HEK293T (cell line): Measurements from ENCODE around the gene DRICH1.
"Not testable (repeated sequence)": the region's sequence is repeated elsewhere in the genome, so short reads cannot be mapped to it uniquely, and the experiment has no call there.

Source experiments
- CTCF ChIA-PET: fragments of 350-600 bp; formaldehyde crosslinking; extraction: SDS; loops from one replicate; lab custom pipeline; 2021; ENCODE audit warnings: antibody characterized with exemption, inconsistent platforms; lab: Yijun Ruan, JAX
- POLR2A ChIA-PET: fragments of 350-600 bp; formaldehyde crosslinking; extraction: SDS; loops from one replicate; lab custom pipeline; 2020; ENCODE audit warnings: antibody characterized with exemption, inconsistent platforms; lab: Yijun Ruan, JAX
- DNase-seq: peaks from one replicate; pipeline ENCODE4 v3.0.0; 2012; ENCODE audit warnings: mixed read lengths; ENCODE audit errors: extremely low spot score
- ARNT ChIP-seq: fragments of 450-650 bp; IDR thresholded peaks from 2 replicates; pipeline ENCODE4 v1.6.1; 2017; ENCODE audit warnings: mild to moderate bottlenecking
- BHLHE40 ChIP-seq: fragments of 450-650 bp; IDR thresholded peaks from 2 replicates; pipeline ENCODE4 v1.6.1; 2016; ENCODE audit warnings: mild to moderate bottlenecking, moderate library complexity, borderline replicate concordance
- CTBP1 ChIP-seq: fragments of 450-650 bp; IDR thresholded peaks from 2 replicates; pipeline ENCODE4 v1.6.1; 2016; ENCODE audit warnings: borderline replicate concordance
- ELF4 ChIP-seq: fragments of 450-650 bp; IDR thresholded peaks from 2 replicates; pipeline ENCODE4 v1.6.1; 2017; ENCODE audit warnings: antibody characterized with exemption
- FOXA1 ChIP-seq: fragments of 450-650 bp; IDR thresholded peaks from 2 replicates; pipeline ENCODE4 v1.6.1; 2016; ENCODE audit warnings: mild to moderate bottlenecking
- FOXK2 ChIP-seq: fragments of 450-650 bp; IDR thresholded peaks from 2 replicates; pipeline ENCODE4 v1.6.1; 2016; ENCODE audit warnings: mild to moderate bottlenecking
- FOXM1 ChIP-seq: fragments of 450-650 bp; IDR thresholded peaks from 2 replicates; pipeline ENCODE4 v1.6.1; 2017; ENCODE audit warnings: mild to moderate bottlenecking, borderline replicate concordance
- HDGF ChIP-seq: fragments of 450-650 bp; IDR thresholded peaks from 2 replicates; pipeline ENCODE4 v1.6.1; 2017; ENCODE audit warnings: antibody characterized with exemption, borderline replicate concordance
- L3MBTL2 ChIP-seq: fragments of 450-650 bp; conservative IDR thresholded peaks from 2 replicates; pipeline ENCODE4 v1.6.1; 2016; ENCODE audit warnings: mild to moderate bottlenecking
- LEF1 ChIP-seq: fragments of 450-650 bp; IDR thresholded peaks from 2 replicates; pipeline ENCODE4 v1.6.1; 2017; ENCODE audit warnings: mild to moderate bottlenecking, borderline replicate concordance
- NFRKB ChIP-seq: fragments of 450-650 bp; IDR thresholded peaks from 2 replicates; pipeline ENCODE4 v1.6.1; 2016; ENCODE audit warnings: mild to moderate bottlenecking, moderate library complexity
- SP1 ChIP-seq: fragments of 450-650 bp; IDR thresholded peaks from 2 replicates; pipeline ENCODE4 v1.6.1; 2017
- SUZ12 ChIP-seq: fragments of 450-650 bp; IDR thresholded peaks from 2 replicates; pipeline ENCODE4 v1.6.1; 2016; ENCODE audit warnings: mild to moderate bottlenecking
- TARDBP ChIP-seq: fragments of 450-650 bp; IDR thresholded peaks from 2 replicates; pipeline ENCODE4 v1.6.1; 2016
- ZNF384 ChIP-seq: fragments of 450-650 bp; IDR thresholded peaks from 2 replicates; pipeline ENCODE4 v1.6.1; 2016
- TF ChIP-seq, protein P1 (sequence below): fragments of 450-650 bp; IDR thresholded peaks from 2 replicates; pipeline ENCODE4 v1.6.1; 2016

DRICH1 gene

GRCh38 chr22:23638611-23639010 is 6.5 kb upstream of the DRICH1 start:
- TF ChIP-seq FOXA1 (no peak), ELF4 (no peak), ZNF384 (no peak), ARNT (no peak), CTBP1 (no peak), L3MBTL2 (no peak), SUZ12 (no peak), TARDBP (no peak), LEF1 (no peak), FOXK2 (no peak)
- TF ChIP-seq, protein P1, sequence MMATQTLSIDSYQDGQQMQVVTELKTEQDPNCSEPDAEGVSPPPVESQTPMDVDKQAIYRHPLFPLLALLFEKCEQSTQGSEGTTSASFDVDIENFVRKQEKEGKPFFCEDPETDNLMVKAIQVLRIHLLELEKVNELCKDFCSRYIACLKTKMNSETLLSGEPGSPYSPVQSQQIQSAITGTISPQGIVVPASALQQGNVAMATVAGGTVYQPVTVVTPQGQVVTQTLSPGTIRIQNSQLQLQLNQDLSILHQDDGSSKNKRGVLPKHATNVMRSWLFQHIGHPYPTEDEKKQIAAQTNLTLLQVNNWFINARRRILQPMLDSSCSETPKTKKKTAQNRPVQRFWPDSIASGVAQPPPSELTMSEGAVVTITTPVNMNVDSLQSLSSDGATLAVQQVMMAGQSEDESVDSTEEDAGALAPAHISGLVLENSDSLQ, result no peak
- CTCF ChIA-PET, result no interaction called here

DNA sequence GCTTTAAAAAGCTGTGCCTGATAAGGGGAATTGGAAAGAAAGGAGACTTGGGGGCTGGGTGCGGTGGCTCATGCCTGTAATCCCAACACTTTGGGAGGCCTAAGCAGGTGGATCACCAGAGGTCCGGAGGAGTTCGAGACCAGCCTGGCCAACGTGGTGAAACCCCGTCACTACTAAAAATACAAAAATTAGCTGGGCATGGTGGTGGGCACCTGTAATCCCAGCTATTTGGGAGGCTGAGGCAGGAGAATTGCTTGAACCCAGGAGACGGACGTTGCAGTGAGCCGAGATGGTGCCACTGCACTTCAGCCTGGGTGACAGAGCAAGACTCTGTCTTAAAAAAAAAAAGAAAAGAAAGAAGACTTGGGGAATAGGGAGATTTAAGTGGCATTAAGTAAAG is 3.2 kb upstream of the DRICH1 start:
- DNase-seq, POLR2A ChIA-PET: not testable (repeated sequence)
- CTCF ChIA-PET, result interaction anchor here (0.6 kb wide), 1 partner anchor 214 kb away, joined by 3 read pairs; no protein-coding TSS in a partner anchor

More at GRCh38 chr22:23638611-23639010, 6.5 kb upstream of the DRICH1 start:
- POLR2A ChIA-PET, result interaction anchor here (1.5 kb wide), 1 partner anchor 220 kb away, joined by 3 read pairs; no protein-coding TSS in a partner anchor
- no peak for DNase-seq

DNA sequence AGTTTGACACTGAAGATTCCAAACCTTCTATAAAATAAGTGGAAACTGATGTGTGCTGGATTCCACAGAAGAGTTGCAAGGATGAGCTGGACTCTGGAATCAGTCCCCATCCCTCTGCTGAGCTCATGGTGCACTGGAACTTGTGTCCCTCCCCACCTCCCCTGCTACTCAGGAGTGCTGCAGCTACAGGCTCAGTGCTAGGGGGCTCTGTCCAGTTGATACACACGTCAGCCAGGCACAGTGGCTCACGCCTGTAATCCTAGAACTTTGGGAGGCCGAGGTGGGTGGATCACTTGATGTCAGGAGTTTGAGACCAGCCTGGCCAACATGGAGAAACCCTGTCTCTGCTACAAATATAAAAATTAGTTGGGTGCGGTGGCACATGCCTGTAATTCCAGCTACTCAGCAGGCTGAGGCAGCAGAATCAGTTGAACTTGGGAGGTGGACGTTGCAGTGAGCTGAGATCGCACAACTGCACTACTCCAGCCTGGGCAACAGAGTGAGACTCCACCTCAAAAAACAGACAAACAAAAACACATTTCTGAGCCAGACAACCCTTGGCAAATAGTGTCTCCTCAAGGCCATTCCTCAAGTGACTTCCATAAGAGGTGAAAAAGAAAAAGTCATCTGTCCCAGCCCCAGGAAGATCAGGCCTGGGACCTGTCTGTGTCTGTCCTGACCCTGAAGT is 3.9 kb downstream of the DRICH1 start:
- CTCF ChIA-PET, result interaction anchor here (0.6 to 1.9 kb wide), 2 partner anchors 23 to 222 kb away, joined by 3 to 4 read pairs; no protein-coding TSS in a partner anchor
- not testable (repeated sequence) for DNase-seq
- POLR2A ChIA-PET, result interaction anchor here (1.0 kb wide), 1 partner anchor 122 kb away, joined by 3 read pairs; the partner anchor contains the start of gene ZNF70

DNA sequence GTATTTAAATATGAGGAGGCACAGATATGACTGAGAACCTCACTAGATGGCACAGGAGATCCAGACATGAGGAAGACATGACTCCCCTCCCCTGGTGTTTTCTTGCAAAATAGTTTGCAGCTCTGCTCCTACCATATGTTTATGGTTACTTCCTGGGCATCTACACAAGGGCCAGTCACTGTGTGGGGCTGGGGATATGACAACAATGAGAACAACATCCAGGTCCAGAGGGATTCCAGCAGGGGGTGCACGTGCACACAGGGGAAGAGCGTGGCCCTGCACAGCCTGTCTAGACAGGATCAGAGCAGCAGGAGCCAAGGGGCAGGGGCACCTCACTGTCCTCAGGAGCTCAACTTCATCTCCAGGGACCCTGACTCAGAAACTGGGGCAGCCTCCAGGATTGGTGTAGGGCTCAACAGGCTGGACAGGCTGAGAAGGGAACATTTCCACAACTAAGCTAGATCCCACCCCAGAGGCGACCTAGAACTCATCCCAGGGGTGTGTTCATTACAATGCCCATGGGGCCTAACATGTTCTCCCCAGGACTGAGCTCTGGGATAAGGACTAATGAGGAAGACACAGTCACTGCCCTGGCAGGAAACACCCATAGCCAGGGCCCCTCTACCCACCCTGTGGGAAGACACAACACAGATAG is 4.6 kb downstream of the DRICH1 start:
- POLR2A ChIA-PET, result interaction anchor here (0.7 to 1.0 kb wide), 2 partner anchors 9 to 123 kb away, joined by 3 read pairs; partner anchors contain the start of gene ZNF70
- DNase-seq, result peak; percentile 52
- CTCF ChIA-PET, result interaction anchor here (0.6 to 1.9 kb wide), 2 partner anchors 24 to 223 kb away, joined by 3 to 4 read pairs; no protein-coding TSS in a partner anchor

GRCh38 chr22:23626286-23626975 is 5.7 kb downstream of the DRICH1 start:
- ChIA-PET CTCF (no interaction called here), POLR2A (no interaction called here)
- no peak for DNase-seq
- TF ChIP-seq HDGF (no peak), NFRKB (no peak)

GRCh38 chr22:23622634-23623033 is 9.5 kb downstream of the DRICH1 start:
- ChIA-PET POLR2A (no interaction called here), CTCF (interaction anchor here (0.6 kb wide), 1 partner anchor 264 kb away, joined by 3 read pairs; no protein-coding TSS in a partner anchor)
- peak; percentile 42 for DNase-seq
- no peak for TF ChIP-seq ELF4
- TF ChIP-seq, protein P1, result no peak; the same call in 1 of the 2 replicates
- no peak for TF ChIP-seq FOXM1
- TF ChIP-seq LEF1, result no peak
- no peak for TF ChIP-seq ZNF384
- no peak for TF ChIP-seq BHLHE40
- TF ChIP-seq CTBP1, result no peak
- TF ChIP-seq HDGF, result no peak
- TF ChIP-seq NFRKB, result no peak
- TF ChIP-seq SUZ12, result no peak
- TF ChIP-seq SP1, result no peak
- no peak for TF ChIP-seq FOXA1
- TF ChIP-seq ARNT, result no peak
- no peak for TF ChIP-seq FOXK2
- TF ChIP-seq L3MBTL2, result no peak
- TF ChIP-seq TARDBP, result no peak

GRCh38 chr22:23621916-23622315 is 10.2 kb downstream of the DRICH1 start:
- CTCF ChIA-PET, DNase-seq, POLR2A ChIA-PET: not testable (repeated sequence)
